ENCODE measurements around the gene VWA5A.

VWA5A gene

DNA sequence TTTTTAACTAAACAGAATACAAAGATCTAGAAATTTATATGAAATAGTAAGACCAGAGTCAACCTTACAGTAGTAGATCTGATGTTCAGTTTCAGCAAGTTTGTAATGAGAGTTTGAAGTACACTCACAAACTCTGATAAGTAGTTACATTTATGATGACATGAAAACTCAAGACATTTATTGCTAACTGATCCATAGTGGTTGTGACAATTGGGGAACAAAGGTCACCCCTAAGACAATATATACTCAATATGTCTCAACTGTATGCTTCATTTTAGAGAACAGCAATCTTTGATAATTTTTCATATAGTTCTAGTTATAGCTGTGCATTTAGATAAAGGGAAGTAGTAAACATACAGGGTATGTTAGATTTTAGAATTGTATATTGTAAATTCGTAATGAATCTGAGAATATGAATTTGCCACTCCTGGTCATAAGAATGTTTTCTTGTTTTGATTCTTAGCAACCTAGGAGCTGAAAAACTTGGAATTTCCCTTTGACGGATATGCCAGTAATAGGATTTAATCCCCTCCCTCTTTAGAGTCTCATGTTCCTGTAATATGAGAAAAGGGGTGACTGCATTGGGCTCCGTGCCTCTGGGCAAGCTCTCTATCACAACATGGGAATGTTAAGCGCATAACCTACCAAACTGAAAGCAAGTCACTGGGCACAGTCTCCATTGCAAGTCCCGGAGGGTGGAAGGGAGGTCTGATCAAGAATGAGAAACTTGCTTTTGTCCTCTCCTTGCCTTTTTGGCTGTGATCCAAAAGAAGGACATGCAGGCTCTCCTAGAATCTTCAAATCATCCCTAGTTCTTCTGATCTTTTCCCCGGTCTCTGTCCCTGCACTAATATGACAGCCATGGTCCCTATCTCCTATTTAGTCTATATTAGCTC lies 79.3 kb downstream of the VWA5A start:
- H3K36me3 ChIP-seq = no peaks in the 10 kb centered on the region
- TF ChIP-seq, protein P1, sequence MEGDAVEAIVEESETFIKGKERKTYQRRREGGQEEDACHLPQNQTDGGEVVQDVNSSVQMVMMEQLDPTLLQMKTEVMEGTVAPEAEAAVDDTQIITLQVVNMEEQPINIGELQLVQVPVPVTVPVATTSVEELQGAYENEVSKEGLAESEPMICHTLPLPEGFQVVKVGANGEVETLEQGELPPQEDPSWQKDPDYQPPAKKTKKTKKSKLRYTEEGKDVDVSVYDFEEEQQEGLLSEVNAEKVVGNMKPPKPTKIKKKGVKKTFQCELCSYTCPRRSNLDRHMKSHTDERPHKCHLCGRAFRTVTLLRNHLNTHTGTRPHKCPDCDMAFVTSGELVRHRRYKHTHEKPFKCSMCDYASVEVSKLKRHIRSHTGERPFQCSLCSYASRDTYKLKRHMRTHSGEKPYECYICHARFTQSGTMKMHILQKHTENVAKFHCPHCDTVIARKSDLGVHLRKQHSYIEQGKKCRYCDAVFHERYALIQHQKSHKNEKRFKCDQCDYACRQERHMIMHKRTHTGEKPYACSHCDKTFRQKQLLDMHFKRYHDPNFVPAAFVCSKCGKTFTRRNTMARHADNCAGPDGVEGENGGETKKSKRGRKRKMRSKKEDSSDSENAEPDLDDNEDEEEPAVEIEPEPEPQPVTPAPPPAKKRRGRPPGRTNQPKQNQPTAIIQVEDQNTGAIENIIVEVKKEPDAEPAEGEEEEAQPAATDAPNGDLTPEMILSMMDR (IDR thresholded peaks at IDR 0.05; ENCODE audit: low read depth, low read length) = no peak
- H3K9me3 ChIP-seq = no peaks in the 10 kb centered on the region
- H3K27me3 ChIP-seq = peaks cover 21% of the 10 kb centered on the region
- no peaks in the 10 kb centered on the region for H3K4me1 ChIP-seq
- no peak for DNase-seq
- H3K4me3 ChIP-seq (ENCODE audit: low read depth, low read length) = no peak overlapping the region

DNA sequence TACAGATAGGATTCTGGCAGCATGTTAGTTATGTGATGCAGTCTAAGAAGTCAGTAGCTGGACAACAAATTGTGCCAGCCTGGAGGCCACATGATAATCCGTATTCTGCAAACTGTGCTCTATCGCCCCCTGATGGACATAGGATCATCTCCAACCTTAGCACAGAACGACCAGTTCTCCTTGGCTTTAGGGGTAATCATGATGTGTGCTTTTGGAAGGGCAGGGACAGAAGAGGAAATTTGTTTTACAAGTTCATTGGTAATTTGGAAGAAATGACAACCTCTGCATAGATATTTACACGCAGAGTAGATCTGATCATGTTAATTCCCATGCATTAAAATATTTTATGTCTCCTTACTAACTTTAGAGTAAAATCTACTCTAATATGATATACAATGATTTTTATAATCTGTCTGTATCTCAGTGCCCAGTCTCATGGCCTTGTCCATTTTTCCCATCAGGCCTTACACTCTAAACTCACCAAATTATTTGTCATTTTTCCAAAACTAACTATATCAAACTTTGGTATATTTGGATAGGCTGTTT lies 80.0 kb downstream of the VWA5A start:
- no peaks in the 10 kb centered on the region for H3K36me3 ChIP-seq
- H3K9me3 ChIP-seq = no peaks in the 10 kb centered on the region
- peak; percentile 69 for DNase-seq
- TF ChIP-seq, protein P1 (IDR thresholded peaks at IDR 0.05; ENCODE audit: low read depth, low read length) = peak; percentile 96
- no peak overlapping the region for H3K4me3 ChIP-seq (ENCODE audit: low read depth, low read length)
- peaks cover 17% of the 10 kb centered on the region for H3K27me3 ChIP-seq
- no peaks in the 10 kb centered on the region for H3K4me1 ChIP-seq
